MG63 (cell line): ENCODE data around the gene F2RL3. TPM values are rescaled to one million over a fixed set of nuclear protein-coding genes. Genes with fewer than 3 reads are reported as not detected.
"Not testable (repeated sequence)": the region's sequence is repeated elsewhere in the genome, so short reads cannot be mapped to it uniquely, and the experiment has no call there.

ENCODE experiments used
- DNase-seq: peaks from one replicate; pipeline ENCODE4 v3.0.0-alpha.2; 2020
- H3K27me3 ChIP-seq: fragments of 250-450 bp; sonication (Bioruptor Pico); 2 replicates; pipeline ENCODE4 v1.5.1; 2020; ENCODE audit warnings: mild to moderate bottlenecking, moderate library complexity
- H3K36me3 ChIP-seq: fragments of 250-450 bp; sonication (Bioruptor Pico); 2 replicates; pipeline ENCODE4 v1.5.1; 2020; ENCODE audit warnings: mild to moderate bottlenecking, moderate library complexity
- H3K4me3 ChIP-seq: fragments of 250-450 bp; sonication (Bioruptor Pico); 2 replicates; pipeline ENCODE4 v1.5.1; 2020; ENCODE audit warnings: mild to moderate bottlenecking, moderate library complexity
- H3K9me3 ChIP-seq: fragments of 250-450 bp; sonication (Bioruptor Pico); 2 replicates; pipeline ENCODE4 v1.5.1; 2020; ENCODE audit warnings: mild to moderate bottlenecking, moderate library complexity
- total RNA-seq: library from RNA; depleted of rRNA; stranded (reverse); fragments of >200 nt; shearing (Covaris generic); gene quantifications from 2 replicates; pipeline ENCODE4 v1.2.3, GENCODE V29; 2014; ENCODE audit warnings: low replicate concordance; rRNA removed

F2RL3 gene
- total RNA-seq, 1 experiment from 2014 or later, result not detected

DNA sequence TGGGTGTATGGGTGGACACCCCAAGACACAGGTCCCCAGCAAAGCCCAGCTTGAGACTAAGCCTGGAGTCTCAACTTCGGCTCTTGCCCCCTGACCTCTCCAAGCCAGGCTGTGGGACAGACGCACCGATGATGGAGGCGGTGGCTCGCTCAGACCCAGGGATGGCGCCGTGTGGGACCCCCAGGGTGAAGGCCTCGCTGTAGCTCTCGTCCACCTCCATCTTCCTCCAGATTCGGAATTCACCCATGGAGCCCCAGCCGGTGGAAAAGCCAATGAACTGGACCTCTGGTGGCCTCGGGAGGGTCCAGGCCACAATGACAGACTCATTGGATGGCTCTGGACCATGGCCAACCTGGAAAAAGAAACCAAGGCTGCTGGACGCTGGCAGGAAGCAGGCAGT is 39.1 kb downstream of the F2RL3 start:
- no peak for DNase-seq
- peaks cover 4% of the 10 kb centered on the region; the same call in 1 of the 2 replicates for H3K9me3 ChIP-seq
- H3K27me3 ChIP-seq, result peaks cover 12% of the 10 kb centered on the region

DNA sequence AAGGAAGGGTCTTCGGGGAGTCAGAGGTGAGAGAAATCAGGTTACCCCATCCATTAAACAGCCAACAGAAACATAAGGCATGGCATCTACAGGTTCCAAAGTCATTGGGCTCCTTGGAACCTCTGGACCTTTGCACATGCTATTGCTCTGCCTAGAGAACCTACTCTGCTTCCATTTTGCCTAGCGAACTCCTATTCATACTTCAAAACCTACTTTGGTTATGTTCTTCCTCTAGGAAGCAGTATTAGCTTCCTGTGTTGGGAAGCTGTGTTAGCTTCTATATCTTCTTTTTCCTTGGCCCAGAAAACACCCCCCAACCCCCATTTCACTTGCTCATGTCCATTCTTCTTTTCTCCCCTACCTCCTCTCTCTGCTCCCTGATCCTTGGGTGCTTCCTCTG is 39.6 kb downstream of the F2RL3 start:
- no peak for DNase-seq
- Histone ChIP-seq H3K4me3 (no peak overlapping the region), H3K27me3 (peaks cover 12% of the 10 kb centered on the region), H3K36me3 (no peaks in the 10 kb centered on the region), H3K9me3 (peaks cover 4% of the 10 kb centered on the region; the same call in 1 of the 2 replicates)

More for the DNA sequence above, 39.1 kb downstream of the F2RL3 start:
- Histone ChIP-seq H3K4me3 (no peak overlapping the region), H3K36me3 (no peaks in the 10 kb centered on the region)

DNA sequence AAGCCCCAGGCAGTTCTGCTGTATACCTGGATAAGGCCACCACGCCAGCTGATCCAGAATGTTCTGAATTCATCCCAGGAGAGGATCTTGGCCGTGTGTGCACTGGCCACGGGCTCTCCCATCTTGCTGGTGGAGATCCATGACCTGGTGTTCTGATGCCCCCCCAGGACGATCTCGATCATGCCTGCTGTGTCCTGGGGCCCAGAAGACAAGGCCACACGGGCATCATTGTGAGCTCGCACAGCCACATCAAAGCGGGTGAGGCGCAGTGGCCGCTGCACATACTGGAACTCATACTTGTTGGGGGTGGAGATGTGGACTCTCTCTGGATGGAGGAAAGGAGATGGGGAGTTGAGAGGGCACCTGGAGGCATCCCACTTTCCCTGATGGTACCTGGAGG is 40.1 kb downstream of the F2RL3 start:
- H3K27me3 ChIP-seq, result peaks cover 12% of the 10 kb centered on the region
- H3K9me3 ChIP-seq, result peaks cover 9% of the 10 kb centered on the region; the same call in 1 of the 2 replicates
- no peak for DNase-seq
- no peaks in the 10 kb centered on the region for H3K36me3 ChIP-seq
- no peak overlapping the region for H3K4me3 ChIP-seq

DNA sequence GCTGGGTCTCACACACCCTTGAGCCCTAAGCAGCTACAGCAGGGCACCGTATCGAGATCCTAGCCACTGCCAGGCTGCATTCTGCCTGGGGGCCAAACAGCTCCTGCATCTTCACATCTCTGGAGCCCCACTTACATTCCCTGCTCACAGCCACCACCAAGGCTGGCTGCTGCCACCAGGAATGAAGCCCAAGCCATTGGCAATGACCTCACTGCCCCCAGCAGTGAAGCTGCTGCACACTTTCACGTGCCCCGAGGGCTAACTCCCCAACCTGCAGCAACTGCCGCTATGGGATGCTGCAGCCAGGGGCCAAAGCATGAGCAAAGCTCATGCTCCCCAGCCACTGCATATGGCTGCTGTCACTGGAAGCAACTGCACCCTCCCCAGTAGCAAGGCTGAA is 42.0 kb downstream of the F2RL3 start:
- H3K4me3 ChIP-seq, result no peak overlapping the region
- H3K36me3 ChIP-seq, result no peaks in the 10 kb centered on the region
- peaks cover 20% of the 10 kb centered on the region for H3K9me3 ChIP-seq
- H3K27me3 ChIP-seq, result peaks cover 17% of the 10 kb centered on the region
- no peak for DNase-seq

DNA sequence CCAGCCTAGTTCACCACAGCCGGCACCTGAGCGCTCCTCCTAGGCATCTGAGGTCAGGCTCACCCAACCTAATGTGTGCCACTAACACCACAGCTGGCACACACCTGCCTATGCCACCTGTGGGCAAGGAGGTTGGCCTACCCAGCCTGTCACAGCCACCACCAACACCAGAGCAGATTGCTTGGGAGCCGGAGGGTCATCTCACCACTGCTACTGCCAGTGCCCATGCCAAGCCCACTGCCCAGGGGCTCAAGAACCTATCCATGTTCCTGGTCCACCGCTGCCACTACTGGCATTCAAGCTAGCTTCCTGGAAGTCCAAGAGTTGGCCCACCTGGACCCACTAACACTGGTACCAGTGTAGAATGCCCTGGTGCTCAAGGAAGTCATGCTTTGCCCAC is 42.5 kb downstream of the F2RL3 start:
- H3K4me3 ChIP-seq, result no peak overlapping the region
- H3K36me3 ChIP-seq, result no peaks in the 10 kb centered on the region
- peaks cover 17% of the 10 kb centered on the region for H3K27me3 ChIP-seq
- no peak for DNase-seq
- peaks cover 18% of the 10 kb centered on the region for H3K9me3 ChIP-seq

DNA sequence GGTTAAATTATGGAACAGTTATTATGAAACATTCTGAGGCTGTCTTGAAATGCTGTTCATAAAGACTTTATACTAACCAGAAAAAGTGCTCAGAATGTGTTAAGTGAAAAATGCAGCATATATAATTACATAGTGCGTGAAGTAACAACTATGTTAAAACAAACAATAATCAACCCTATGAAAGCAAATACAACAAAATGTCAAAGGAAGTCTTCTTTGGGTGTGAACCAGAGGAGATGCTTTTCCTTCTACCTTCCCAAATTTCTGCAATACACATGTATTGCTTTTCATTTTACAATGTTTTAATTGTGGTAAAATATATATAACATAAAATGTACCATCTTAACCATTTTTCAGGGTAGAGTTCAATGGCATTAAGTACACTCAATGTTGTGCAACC is 45.7 kb downstream of the F2RL3 start:
- peaks cover 18% of the 10 kb centered on the region for H3K9me3 ChIP-seq
- peaks cover 17% of the 10 kb centered on the region for H3K27me3 ChIP-seq
- no peak for DNase-seq
- H3K36me3 ChIP-seq, result no peaks in the 10 kb centered on the region
- no peak overlapping the region for H3K4me3 ChIP-seq

DNA sequence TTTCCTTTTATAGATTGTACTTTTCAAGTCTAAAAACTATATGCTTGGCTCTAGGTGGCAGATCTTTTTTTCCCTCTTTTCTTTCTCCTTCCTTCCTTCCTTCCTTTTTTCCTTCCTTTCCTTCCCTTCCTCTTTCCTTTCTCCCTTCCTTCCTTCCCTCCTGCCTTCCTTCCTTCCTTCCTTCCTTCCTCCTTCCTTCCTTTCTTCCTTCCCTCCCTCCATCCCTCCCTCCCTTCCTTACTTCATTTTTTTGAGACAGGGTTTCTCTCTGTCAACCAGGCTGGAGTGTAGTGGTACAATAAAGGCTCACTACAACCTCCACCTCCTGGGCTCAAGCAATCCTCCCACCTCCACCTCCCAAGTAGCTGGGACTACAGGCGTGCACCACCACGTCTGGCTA is 48.1 kb downstream of the F2RL3 start:
- Histone ChIP-seq H3K27me3 (peaks cover 12% of the 10 kb centered on the region; the same call in 1 of the 2 replicates), H3K4me3 (no peak overlapping the region), H3K9me3 (peaks cover 18% of the 10 kb centered on the region), H3K36me3 (no peaks in the 10 kb centered on the region)
- DNase-seq, result no peak

DNA sequence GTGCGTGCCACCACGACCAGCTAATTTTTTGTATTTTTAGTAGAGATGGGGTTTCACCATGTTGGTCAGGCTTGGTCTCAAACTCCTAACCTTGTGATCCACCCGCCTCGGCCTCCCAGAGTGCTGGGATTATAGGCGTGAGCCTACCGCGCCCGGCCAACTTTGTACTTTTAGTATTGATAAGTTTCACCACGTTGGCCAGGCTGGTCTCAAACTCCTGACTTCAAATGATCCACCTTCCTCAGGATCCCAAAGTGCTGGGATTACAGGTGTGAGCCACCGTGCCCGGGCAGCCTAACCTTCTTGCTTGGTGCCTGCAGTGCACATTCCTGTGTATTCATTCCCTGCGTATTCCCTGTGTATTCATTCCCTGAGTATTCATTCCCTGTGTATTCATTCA is 49.0 kb downstream of the F2RL3 start:
- H3K36me3 ChIP-seq, H3K27me3 ChIP-seq, H3K4me3 ChIP-seq, DNase-seq: not testable (repeated sequence)
- H3K9me3 ChIP-seq, result peaks cover 18% of the 10 kb centered on the region

DNA sequence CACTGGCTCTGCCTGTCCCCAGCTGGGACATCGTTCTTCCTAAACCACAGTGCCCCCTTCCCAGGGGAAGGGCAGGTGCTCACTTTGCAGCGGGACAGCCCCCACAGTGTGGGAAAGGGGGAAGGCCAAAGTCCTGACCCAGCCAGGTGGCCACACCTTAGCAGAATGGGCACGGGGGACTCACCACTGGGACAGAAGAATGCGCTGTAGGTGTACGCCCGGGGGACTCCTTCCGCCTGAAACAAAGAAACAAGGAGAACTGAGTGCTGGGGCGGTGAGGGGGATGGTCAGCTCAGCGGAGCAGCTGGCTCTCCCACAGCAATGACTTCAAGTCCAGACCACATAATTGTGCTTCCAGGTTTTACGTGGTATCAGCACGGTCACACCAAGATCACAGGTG is 49.4 kb downstream of the F2RL3 start:
- H3K36me3 ChIP-seq, result no peaks in the 10 kb centered on the region
- no peak for DNase-seq
- peaks cover 18% of the 10 kb centered on the region for H3K9me3 ChIP-seq
- peaks cover 4% of the 10 kb centered on the region; the same call in 1 of the 2 replicates for H3K27me3 ChIP-seq
- no peak overlapping the region for H3K4me3 ChIP-seq

DNA sequence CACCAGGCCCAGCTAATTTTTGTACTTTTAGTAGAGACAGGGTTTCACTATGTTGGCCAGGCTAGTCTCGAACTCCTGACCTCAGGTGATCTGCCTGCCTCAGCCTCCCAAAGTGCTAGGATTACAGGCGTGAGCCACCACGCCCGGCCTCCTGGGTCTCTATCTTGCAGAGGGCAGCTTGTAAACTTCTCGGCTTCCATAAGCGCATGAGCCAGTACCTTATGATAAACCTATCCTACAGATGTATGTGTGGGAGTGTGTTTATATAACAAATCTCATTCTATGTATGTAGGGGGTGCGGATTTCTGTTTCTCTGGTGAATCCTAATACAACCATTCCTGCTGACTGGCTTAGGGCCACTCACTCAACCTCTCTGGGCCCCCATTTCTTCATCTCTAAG is 51.3 kb downstream of the F2RL3 start:
- not testable (repeated sequence) for H3K9me3 ChIP-seq, H3K36me3 ChIP-seq, DNase-seq, H3K27me3 ChIP-seq, H3K4me3 ChIP-seq

DNA sequence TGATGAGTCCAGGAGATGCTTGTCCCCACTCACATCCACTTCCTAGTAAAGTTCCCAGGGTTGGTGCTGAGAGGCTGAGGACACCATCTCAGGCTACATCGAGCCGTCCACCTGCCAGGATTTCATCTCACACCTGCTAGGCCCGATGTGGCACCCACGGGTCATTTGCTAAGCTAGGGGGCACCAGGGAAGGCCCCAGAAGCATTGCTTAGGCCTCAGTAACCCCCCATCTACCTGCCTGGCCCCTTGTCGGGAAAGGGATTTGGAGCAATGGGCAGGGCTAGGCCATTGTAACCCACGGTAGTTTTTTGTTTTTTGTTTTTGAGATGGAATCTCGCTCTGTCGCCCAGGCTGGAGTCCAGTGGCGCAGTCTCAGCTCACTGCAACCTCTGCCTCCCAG is 51.8 kb downstream of the F2RL3 start:
- Histone ChIP-seq H3K27me3 (no peaks in the 10 kb centered on the region; the same call in 1 of the 2 replicates), H3K36me3 (no peaks in the 10 kb centered on the region), H3K4me3 (no peak overlapping the region), H3K9me3 (no peaks in the 10 kb centered on the region)
- DNase-seq, result no peak

Other genes with a start within 250 kb of the F2RL3 start
- 89.0 and 111 TPM in 2 replicates for gene SMIM7, start 228.9 kb upstream of the F2RL3 start, total RNA-seq
- gene TMEM38A, start 227.9 kb upstream of the F2RL3 start, total RNA-seq, result 0.59 and 1.8 TPM in 2 replicates
- gene NWD1, start 169.2 kb upstream of the F2RL3 start, total RNA-seq, result 0.16 TPM in 1 of 2 replicates, not detected in the other
- 24.3 and 44.1 TPM in 2 replicates for gene SIN3B, start 59.6 kb upstream of the F2RL3 start, total RNA-seq
- 2.6 TPM in 1 of 2 replicates, not detected in the other for gene CPAMD8, start 137.8 kb downstream of the F2RL3 start, total RNA-seq
- 8.6 and 9.8 TPM in 2 replicates for gene HAUS8, start 186.5 kb downstream of the F2RL3 start, total RNA-seq
- 18.4 and 20.4 TPM in 2 replicates for gene MYO9B, start 186.8 kb downstream of the F2RL3 start, total RNA-seq